Activated naive CD4-positive, alpha-beta T cell treated with anti-CD3 and anti-CD28 coated beads, Interleukin-2, amount 50 U/mL, for 72 hours (primary cell): ENCODE measurements around the gene NKPD1. TPM values are rescaled to one million over a fixed set of nuclear protein-coding genes. Genes with fewer than 3 reads are reported as not detected.

Source experiments
- ATAC-seq, 2 donors: fragments of 150-1000 bp; cut with Tn5 transposase; 2 replicates each; pipeline ENCODE4 v1.10.0; 2021; ENCODE audit warnings: mild to moderate bottlenecking in 2 of 2, moderate library complexity in 2 of 2
- DNase-seq, 2 donors: peaks; one replicate each; pipeline ENCODE4 v3.0.0; 2021 to 2022; ENCODE audit warnings: low spot score in 2 of 2
- H3K27ac Mint-ChIP-seq, 2 donors: one replicate each; pipeline ENCODE4 v1.8.0; 2022; ENCODE audit warnings: mild to moderate bottlenecking in 2 of 2, mixed read lengths in 2 of 2
- H3K36me3 Mint-ChIP-seq, 2 donors: one replicate each; pipeline ENCODE4 v1.8.0; 2022; ENCODE audit warnings: mixed read lengths in 2 of 2
- H3K9me3 Mint-ChIP-seq, 2 donors: one replicate each; pipeline ENCODE4 v1.8.0; 2022; ENCODE audit warnings: mixed read lengths in 2 of 2
- total RNA-seq, 2 donors: library from RNA; stranded (reverse); gene quantifications; one replicate each; pipeline ENCODE4 v1.2.3, GENCODE V29; 2022

Gene NKPD1
- total RNA-seq, 2 donors from 2014 or later, result 0.14 TPM; not detected in 1

- ATAC-seq (no peak), DNase-seq (no peak)
- H3K27ac Mint-ChIP-seq, result peak overlapping the region in 1 of 2 donors; percentile 69
- H3K9me3 Mint-ChIP-seq, result no peaks in the 10 kb centered on the region
- H3K36me3 Mint-ChIP-seq, result no peaks in the 10 kb centered on the region
Observed at GRCh38 chr19:45163751-45164460, 3.1 kb upstream of the NKPD1 start.

DNA sequence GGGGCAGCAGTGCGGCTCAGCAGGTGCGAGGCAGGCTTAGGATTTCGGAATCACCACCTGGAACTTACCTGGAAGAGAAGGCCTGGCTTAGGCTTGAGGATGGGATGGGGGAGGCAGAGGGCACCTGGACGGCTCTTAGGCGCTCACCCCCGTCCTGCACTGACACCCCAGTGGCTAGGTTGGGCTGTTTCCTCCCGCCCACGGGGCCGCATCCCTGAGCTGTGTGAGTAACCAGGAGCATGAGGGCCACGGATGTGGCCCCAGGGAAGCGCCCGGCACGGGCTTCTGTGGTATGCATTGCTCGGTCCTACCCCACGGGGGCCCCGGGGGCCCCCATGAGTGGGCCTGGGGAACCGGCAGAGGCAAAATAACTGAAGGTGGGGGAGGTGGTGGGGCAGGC, 2.4 kb upstream of the NKPD1 start:
- ATAC-seq (no peak), DNase-seq (no peak)
- no peaks in the 10 kb centered on the region for H3K36me3 Mint-ChIP-seq
- no peaks in the 10 kb centered on the region for H3K9me3 Mint-ChIP-seq
- no peak overlapping the region for H3K27ac Mint-ChIP-seq

DNA sequence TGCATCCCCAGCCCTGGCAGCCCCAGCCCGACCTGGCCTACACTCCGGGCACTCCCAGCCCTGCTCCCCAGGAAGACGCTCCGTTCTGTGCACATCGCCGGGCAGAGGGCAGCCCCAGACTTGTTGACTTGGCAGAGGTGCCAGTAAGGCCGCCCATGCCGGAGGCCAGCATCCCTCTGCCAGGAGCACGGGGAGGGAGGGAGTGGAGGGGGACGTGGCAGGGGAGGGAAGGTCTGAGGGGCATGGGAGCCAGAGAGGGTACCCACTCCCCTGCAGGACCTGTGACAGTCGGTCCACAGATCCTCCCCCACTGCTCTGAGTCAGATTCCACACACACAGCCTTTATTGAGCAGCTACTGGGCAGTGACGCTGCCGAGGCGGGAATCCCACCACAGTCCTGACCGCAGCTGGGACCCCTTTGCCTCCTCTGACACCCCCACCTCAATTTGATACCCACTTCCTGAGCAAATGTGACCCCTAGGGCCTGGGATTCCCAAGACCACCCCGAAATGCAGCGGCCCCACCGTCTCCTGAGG, 1.9 kb upstream of the NKPD1 start:
- DNase-seq (no peak), ATAC-seq (no peak)
- H3K36me3 Mint-ChIP-seq, result no peaks in the 10 kb centered on the region
- H3K27ac Mint-ChIP-seq, result no peak overlapping the region
- no peaks in the 10 kb centered on the region for H3K9me3 Mint-ChIP-seq

GRCh38 chr19:45161738-45162607, 1.2 kb upstream of the NKPD1 start:
- no peaks in the 10 kb centered on the region for H3K9me3 Mint-ChIP-seq
- no peaks in the 10 kb centered on the region for H3K36me3 Mint-ChIP-seq
- ATAC-seq (no peak), DNase-seq (no peak)
- H3K27ac Mint-ChIP-seq, result no peak overlapping the region

- Mint-ChIP-seq H3K36me3 (no peaks in the 10 kb centered on the region), H3K9me3 (no peaks in the 10 kb centered on the region), H3K27ac (no peak overlapping the region)
- no peak for DNase-seq
- no peak for ATAC-seq
Observed at GRCh38 chr19:45159971-45160324, 834 bp downstream of the NKPD1 start.

DNA sequence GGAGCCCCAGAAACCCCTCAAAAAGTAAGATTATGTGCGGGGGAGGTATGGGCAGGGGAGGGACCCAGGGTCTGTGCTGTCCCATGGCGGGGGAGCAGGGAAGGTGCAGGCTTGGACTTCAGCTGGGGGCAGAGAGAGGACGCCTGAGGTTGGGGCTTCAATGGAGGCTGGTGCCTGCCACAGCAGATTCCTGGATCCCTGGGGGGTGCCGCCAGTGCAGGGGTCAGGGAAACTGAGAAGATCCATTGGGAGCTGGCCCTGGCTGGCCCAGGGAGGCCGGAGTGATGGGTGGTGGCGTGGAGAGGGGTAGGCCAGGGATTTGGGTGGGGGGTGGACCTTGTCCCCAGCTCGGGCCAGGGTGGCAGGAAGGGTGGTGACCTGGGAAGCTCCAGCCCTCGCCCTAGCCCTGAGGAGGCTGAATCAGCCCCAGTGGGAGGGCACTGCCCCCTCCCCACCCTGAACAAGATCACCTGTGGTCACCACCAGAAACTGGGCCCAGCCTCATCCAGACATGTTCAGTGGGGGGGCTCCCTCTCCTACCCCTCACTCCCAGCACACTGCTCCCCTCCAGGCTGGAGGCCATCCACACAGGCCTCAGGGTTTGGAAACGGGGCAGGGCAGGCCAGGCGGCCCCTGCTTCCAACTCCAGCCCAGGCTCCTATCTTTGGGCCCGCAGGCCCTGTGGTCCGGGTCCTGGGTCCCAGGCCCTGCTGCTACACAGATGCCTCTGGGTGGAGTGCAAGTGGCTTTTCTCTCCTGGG, 1.4 kb downstream of the NKPD1 start:
- Mint-ChIP-seq H3K36me3 (no peaks in the 10 kb centered on the region), H3K27ac (no peak overlapping the region), H3K9me3 (no peaks in the 10 kb centered on the region)
- no peak for DNase-seq
- no peak for ATAC-seq

GRCh38 chr19:45158503-45159209, 2.1 kb downstream of the NKPD1 start:
- DNase-seq, result no peak
- H3K27ac Mint-ChIP-seq, result peak overlapping the region in 1 of 2 donors; percentile 33
- no peak for ATAC-seq
- H3K36me3 Mint-ChIP-seq, result peaks cover 0 to 5% of the 10 kb centered on the region in 2 donors
- no peaks in the 10 kb centered on the region for H3K9me3 Mint-ChIP-seq

- no peak overlapping the region for H3K27ac Mint-ChIP-seq
- no peak for ATAC-seq
- no peak for DNase-seq
- peaks cover 0 to 4% of the 10 kb centered on the region in 2 donors for H3K9me3 Mint-ChIP-seq
- H3K36me3 Mint-ChIP-seq, result peaks cover 1 to 11% of the 10 kb centered on the region in 2 donors
Observed at GRCh38 chr19:45156751-45157150, 4.0 kb downstream of the NKPD1 start.

- H3K36me3 Mint-ChIP-seq, result peaks cover 5 to 11% of the 10 kb centered on the region in 2 donors
- no peak overlapping the region for H3K27ac Mint-ChIP-seq
- DNase-seq (no peak), ATAC-seq (no peak)
- H3K9me3 Mint-ChIP-seq, result peaks cover 0 to 4% of the 10 kb centered on the region in 2 donors
Observed at GRCh38 chr19:45156011-45156630, 4.7 kb downstream of the NKPD1 start.

DNA sequence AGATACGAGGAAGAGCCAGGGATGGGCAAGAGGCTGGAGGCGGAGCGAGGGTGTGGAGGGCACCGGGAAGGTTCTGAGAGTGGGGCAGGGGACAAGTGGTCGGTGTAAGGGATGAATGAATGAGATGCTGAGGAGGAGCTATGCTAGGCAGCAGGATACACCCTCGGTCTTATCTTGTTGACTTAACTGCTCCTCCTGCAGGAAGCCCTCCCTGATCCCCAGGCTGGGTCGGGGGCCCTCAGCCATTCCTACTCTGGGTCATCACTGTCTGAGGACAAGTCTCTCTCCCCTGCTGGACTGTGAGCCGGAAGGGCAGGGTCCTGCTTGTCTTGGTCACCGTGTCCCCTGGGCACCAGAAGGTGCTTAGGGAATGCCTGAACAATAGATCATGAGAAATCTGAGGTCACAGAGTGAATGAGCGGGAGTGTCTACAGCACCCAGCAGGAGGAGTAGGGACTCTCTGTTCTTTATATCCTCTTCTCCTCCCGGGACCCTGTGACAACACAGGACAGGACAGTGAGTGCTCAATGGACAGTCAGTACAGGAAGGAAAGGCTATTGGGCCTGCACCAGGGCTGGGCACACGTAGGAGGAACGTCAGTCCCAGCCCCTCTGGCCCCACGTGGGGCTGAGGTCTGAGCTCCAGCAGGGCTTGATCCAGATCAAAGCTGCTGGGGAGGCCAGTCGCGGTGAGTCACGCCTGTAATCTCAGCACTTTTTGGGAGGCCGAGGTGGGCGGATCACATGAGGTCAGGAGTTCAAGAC, 6.5 kb downstream of the NKPD1 start:
- peak in 1 of 2 donors; percentile 38 for ATAC-seq
- DNase-seq, result no peak
- peaks cover 0 to 4% of the 10 kb centered on the region in 2 donors for H3K9me3 Mint-ChIP-seq
- H3K27ac Mint-ChIP-seq, result peak overlapping the region in 1 of 2 donors; percentile 24
- H3K36me3 Mint-ChIP-seq, result peaks cover 5 to 11% of the 10 kb centered on the region in 2 donors

DNA sequence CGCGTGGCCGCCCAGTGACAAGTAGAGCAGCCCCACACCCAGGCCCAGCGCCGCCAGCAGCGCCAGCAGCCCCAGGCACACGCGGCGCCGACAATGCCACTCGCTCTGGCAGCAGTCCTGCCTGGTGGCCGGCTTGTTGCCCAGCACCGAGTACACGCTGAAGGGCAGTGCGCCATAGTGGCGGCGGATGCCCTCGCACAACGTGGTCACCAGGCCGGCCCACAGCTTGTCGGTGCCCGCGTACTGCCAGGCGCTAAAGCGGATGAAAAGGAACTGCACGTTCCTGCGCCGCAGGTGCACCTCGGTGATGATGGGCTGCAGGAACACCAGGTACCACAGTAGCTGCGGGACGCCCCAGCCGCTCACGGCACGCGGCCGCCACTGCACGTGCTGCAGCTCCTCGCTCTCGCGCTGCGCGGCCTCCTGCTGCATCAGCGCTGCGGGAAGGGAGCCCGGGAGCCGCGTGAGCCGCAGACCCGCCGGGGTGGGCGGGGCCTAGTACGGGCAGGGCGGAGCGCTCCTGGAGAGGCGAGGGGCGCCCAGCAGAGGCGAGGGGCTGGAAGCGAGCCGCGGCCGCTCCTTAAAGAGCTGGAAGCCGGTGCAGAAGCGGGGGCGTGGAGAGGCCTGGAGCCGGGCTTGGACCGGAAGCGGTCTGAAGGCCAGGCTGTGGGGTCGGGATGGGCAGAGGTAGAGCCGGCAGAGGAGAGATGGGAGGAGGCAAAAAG, 7.3 kb downstream of the NKPD1 start:
- Mint-ChIP-seq H3K9me3 (peaks cover 0 to 4% of the 10 kb centered on the region in 2 donors), H3K36me3 (peaks cover 5 to 11% of the 10 kb centered on the region in 2 donors), H3K27ac (peak overlapping the region in 1 of 2 donors; percentile 24)
- DNase-seq (peak in 1 of 2 donors; percentile 35), ATAC-seq (peak; percentile 14 to 26)

DNA sequence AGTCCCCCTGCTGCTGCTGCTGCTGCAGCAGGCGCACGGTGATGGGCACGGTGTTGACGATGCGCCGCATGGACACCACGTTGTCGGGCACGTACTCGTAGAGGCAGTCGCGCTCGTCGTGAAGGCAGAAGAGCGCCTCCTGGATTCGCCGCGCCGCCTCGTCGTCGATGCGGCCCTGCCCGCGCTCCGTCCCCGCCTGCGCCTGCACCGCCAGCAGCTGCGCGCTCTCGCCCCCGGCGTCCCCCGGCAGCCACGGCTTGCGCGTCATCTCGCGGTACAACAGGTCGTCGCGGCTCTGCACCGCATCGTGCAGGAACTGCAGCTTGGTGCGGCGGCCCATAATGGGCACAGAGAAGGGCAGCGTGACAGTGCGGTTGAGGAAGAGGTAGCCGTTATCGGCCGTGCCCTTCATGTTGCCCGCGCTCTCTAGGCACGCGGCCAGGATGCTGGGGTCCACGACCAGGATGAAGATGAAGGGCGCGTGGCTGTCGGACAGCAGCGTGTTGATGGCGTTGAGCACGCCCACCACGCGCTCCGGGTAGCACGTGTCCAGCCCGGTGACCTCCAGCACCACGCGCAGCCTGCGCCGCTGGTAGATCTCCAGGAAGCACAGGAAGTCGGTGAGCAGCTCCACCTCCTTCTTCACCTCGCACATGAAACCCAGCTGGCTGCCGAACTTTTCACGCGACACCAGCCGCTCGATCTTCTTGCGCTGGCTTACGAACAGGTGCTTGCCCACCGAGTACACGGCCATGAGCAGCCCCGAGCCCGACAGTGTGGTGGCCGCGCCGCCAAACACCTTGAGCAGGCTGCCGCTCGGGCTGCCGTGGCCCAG, 8.1 kb downstream of the NKPD1 start:
- H3K36me3 Mint-ChIP-seq, result peaks cover 5 to 11% of the 10 kb centered on the region in 2 donors
- H3K27ac Mint-ChIP-seq, result no peak overlapping the region
- peaks cover 0 to 4% of the 10 kb centered on the region in 2 donors for H3K9me3 Mint-ChIP-seq

GRCh38 chr19:45151821-45152503, 8.8 kb downstream of the NKPD1 start:
- H3K27ac Mint-ChIP-seq, result no peak overlapping the region
- H3K9me3 Mint-ChIP-seq, result peaks cover 0 to 4% of the 10 kb centered on the region in 2 donors
- DNase-seq (no peak), ATAC-seq (no peak)
- H3K36me3 Mint-ChIP-seq, result peaks cover 5 to 11% of the 10 kb centered on the region in 2 donors

More for the DNA sequence above, 8.1 kb downstream of the NKPD1 start:
- DNase-seq, result peak in 1 of 2 donors; percentile 31
- peak; percentile 41 to 53 for ATAC-seq
